ENCODE data around the gene CLSTN2. TPM values are rescaled to one million over a fixed set of nuclear protein-coding genes. Genes with fewer than 3 reads are reported as not detected.

CLSTN2 gene
- total RNA-seq, 1 experiment from 2014 or later, result 0.02 TPM

DNA sequence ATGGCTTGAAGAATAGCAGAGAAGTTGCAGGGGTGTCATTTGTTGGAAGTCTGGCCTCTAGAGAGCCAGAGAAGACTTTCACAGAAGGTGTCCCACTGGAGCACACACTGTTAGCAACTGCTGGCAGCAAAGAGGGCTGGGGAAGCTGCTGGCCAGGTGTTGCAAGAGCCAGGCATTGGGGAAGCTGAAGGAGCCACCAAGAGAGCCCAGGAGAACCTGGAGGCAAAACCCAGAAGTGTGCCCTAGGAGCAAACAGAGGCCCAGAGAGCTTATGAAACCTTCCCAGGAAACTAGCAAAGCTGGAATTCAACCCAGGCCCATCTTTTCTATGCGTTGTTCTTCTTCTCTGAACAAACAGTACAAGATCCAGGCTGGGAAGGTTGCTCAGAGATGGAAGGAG lies 610.2 kb downstream of the CLSTN2 start:
- Histone ChIP-seq H2AFZ (ENCODE audit: low read depth, low read length, poor library complexity, severe bottlenecking) (no peak overlapping the region), H3K9ac (ENCODE audit: low read length) (no peak overlapping the region), H3K4me2 (ENCODE audit: low read length) (no peak overlapping the region), H3K79me2 (ENCODE audit: insufficient read depth, low read length) (no peaks in the 10 kb centered on the region), H3K27me3 (ENCODE audit: insufficient read depth, low read length) (peaks cover 39% of the 10 kb centered on the region; the same call in 1 of the 2 replicates), H4K20me1 (ENCODE audit: insufficient read depth) (no peaks in the 10 kb centered on the region), H3K36me3 (ENCODE audit: control insufficient read depth in 1 of 2, insufficient read depth in 2 of 2, low read length in 2 of 2) (no peaks in the 10 kb centered on the region), H3K9me2 (ENCODE audit: insufficient read depth) (no peaks in the 10 kb centered on the region), H3K4me1 (ENCODE audit: control insufficient read depth in 1 of 2, insufficient read depth in 2 of 2, low read length in 2 of 2) (no peaks in the 10 kb centered on the region), H3K27ac (ENCODE audit: low read depth, low read length) (no peak overlapping the region), H3K4me3 (replicated peaks in 1 of 2; ENCODE audit: low read depth in 1 of 2, low read length in 2 of 2) (no peak overlapping the region), H3K9me3 (ENCODE audit: control insufficient read depth in 1 of 2, insufficient read depth in 1 of 2, low read depth in 1 of 2, low read length in 2 of 2) (no peaks in the 10 kb centered on the region)
- TF ChIP-seq FOSL1 (IDR thresholded peaks at IDR 0.05; ENCODE audit: low read depth), result no peak
- TF ChIP-seq ELF1 (IDR thresholded peaks at IDR 0.05; ENCODE audit: borderline replicate concordance, low read depth), result no peak
- no peak for TF ChIP-seq EZH2 (IDR thresholded peaks at IDR 0.05)
- TF ChIP-seq YY1 (IDR thresholded peaks at IDR 0.05; ENCODE audit: extremely low read depth, insufficient replicate concordance, low read depth, low read length), result no peak
- no peak for TF ChIP-seq EGR1 (IDR thresholded peaks at IDR 0.05; ENCODE audit: low read depth)
- TF ChIP-seq JUND (IDR thresholded peaks at IDR 0.05), result no peak
- TF ChIP-seq, protein P1, sequence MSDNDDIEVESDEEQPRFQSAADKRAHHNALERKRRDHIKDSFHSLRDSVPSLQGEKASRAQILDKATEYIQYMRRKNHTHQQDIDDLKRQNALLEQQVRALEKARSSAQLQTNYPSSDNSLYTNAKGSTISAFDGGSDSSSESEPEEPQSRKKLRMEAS (IDR thresholded peaks at IDR 0.05), result no peak
- TF ChIP-seq ZFX (IDR thresholded peaks at IDR 0.05), result no peak
- no peak for TF ChIP-seq SP1 (IDR thresholded peaks at IDR 0.05; ENCODE audit: low read depth)
- TF ChIP-seq EZH2phosphoT487 (IDR thresholded peaks at IDR 0.05; ENCODE audit: borderline replicate concordance), result no peak
- TF ChIP-seq, protein P2, sequence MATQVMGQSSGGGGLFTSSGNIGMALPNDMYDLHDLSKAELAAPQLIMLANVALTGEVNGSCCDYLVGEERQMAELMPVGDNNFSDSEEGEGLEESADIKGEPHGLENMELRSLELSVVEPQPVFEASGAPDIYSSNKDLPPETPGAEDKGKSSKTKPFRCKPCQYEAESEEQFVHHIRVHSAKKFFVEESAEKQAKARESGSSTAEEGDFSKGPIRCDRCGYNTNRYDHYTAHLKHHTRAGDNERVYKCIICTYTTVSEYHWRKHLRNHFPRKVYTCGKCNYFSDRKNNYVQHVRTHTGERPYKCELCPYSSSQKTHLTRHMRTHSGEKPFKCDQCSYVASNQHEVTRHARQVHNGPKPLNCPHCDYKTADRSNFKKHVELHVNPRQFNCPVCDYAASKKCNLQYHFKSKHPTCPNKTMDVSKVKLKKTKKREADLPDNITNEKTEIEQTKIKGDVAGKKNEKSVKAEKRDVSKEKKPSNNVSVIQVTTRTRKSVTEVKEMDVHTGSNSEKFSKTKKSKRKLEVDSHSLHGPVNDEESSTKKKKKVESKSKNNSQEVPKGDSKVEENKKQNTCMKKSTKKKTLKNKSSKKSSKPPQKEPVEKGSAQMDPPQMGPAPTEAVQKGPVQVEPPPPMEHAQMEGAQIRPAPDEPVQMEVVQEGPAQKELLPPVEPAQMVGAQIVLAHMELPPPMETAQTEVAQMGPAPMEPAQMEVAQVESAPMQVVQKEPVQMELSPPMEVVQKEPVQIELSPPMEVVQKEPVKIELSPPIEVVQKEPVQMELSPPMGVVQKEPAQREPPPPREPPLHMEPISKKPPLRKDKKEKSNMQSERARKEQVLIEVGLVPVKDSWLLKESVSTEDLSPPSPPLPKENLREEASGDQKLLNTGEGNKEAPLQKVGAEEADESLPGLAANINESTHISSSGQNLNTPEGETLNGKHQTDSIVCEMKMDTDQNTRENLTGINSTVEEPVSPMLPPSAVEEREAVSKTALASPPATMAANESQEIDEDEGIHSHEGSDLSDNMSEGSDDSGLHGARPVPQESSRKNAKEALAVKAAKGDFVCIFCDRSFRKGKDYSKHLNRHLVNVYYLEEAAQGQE (IDR thresholded peaks at IDR 0.05; ENCODE audit: low read depth), result no peak
- TF ChIP-seq CBX3 (IDR thresholded peaks at IDR 0.05; ENCODE audit: low read depth), result no peak
- no peak for TF ChIP-seq RAD21 (IDR thresholded peaks at IDR 0.05; ENCODE audit: low read depth)
- TF ChIP-seq, protein P3, sequence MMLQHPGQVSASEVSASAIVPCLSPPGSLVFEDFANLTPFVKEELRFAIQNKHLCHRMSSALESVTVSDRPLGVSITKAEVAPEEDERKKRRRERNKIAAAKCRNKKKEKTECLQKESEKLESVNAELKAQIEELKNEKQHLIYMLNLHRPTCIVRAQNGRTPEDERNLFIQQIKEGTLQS (IDR thresholded peaks at IDR 0.05), result no peak
- TF ChIP-seq SRF (IDR thresholded peaks at IDR 0.05; ENCODE audit: low read depth), result no peak
- TF ChIP-seq ZNF274 (IDR thresholded peaks at IDR 0.05; ENCODE audit: low read depth, low read length), result no peak
- TF ChIP-seq, protein P4, sequence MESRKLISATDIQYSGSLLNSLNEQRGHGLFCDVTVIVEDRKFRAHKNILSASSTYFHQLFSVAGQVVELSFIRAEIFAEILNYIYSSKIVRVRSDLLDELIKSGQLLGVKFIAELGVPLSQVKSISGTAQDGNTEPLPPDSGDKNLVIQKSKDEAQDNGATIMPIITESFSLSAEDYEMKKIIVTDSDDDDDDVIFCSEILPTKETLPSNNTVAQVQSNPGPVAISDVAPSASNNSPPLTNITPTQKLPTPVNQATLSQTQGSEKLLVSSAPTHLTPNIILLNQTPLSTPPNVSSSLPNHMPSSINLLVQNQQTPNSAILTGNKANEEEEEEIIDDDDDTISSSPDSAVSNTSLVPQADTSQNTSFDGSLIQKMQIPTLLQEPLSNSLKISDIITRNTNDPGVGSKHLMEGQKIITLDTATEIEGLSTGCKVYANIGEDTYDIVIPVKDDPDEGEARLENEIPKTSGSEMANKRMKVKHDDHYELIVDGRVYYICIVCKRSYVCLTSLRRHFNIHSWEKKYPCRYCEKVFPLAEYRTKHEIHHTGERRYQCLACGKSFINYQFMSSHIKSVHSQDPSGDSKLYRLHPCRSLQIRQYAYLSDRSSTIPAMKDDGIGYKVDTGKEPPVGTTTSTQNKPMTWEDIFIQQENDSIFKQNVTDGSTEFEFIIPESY (IDR thresholded peaks at IDR 0.05; ENCODE audit: extremely low read depth, insufficient replicate concordance, low read length), result no peak
- ATAC-seq (no peak), DNase-seq (ENCODE audit: low read depth, low spot score) (no peak)
- intact Hi-C loops (cut with micrococcal nuclease), result no loop called here
- no TSS peak for BruUV-seq (replicated peaks)
- RAD21 ChIA-PET (ENCODE audit: low non-redundant PET in 1 of 2, low total read pairs in 2 of 2, uncharacterized antibody in 2 of 2, unreplicated experiment in 2 of 2), result no interaction called here
- CTCF ChIA-PET, result no interaction called here
- POLR2A ChIA-PET, result no interaction called here

Measured in HCT116 (cell line).